SK-N-SH (cell line): Measurements from ENCODE around the gene CCDC15. TPM values are rescaled to one million over a fixed set of nuclear protein-coding genes. Genes with fewer than 3 reads are reported as not detected.

ENCODE experiments used
- CTCF ChIA-PET: fragments of 300-600, 350-600 bp; formaldehyde crosslinking; extraction: SDS; loops from one replicate; lab custom pipeline; 2021; lab: Yijun Ruan, JAX
- POLR2A ChIA-PET: fragments of 350-600 bp; sonication (Branson Sonifier 250); formaldehyde crosslinking; extraction: SDS; loops from one replicate; lab custom pipeline; 2020; ENCODE audit warnings: antibody characterized with exemption, inconsistent platforms; lab: Yijun Ruan, JAX
- DNase-seq: peaks from one replicate; pipeline ENCODE4 v3.0.0; 2012
- H2AFZ ChIP-seq: fragments of 200-600 bp; sonication (generic); 2 replicates; pipeline ENCODE4 v1.8.1; 2016; ENCODE audit warnings: antibody characterized with exemption, mild to moderate bottlenecking, low read depth
- H3F3A ChIP-seq: fragments of 200-600 bp; sonication (generic); replicated peaks from 2 replicates; pipeline ENCODE3; 2016; ENCODE audit warnings: antibody characterized with exemption, mild to moderate bottlenecking; ENCODE audit not compliant: insufficient read depth
- H3K27ac ChIP-seq, 2 experiments: fragments of 200-500 bp in 1 of 2; fragments of 200-600 bp in 1 of 2; sonication (Bioruptor generic) in 1 of 2; sonication (generic), shearing (Covaris generic) in 1 of 2; 2 replicates each; pipeline versions ENCODE4 v1.5.1 to v1.6.1; 2014 to 2016; ENCODE audit warnings: low read depth in 2 of 2, inconsistent platforms in 1 of 2, low read length in 1 of 2, mild to moderate bottlenecking in 1 of 2, mixed read lengths in 1 of 2
- H3K27me3 ChIP-seq: fragments of 200-600 bp; sonication (generic), shearing (Covaris generic); 2 replicates; pipeline ENCODE4 v1.6.1; 2016; ENCODE audit warnings: mixed run types; ENCODE audit not compliant: insufficient read depth
- H3K36me3 ChIP-seq, 2 experiments: fragments of 200-500 bp in 1 of 2; fragments of 200-600 bp in 1 of 2; sonication (Bioruptor generic) in 1 of 2; sonication (generic) in 1 of 2; replicated peaks in 1 of 2; 2 replicates each; pipeline versions ENCODE3 to v1.5.1; 2014 to 2016; ENCODE audit warnings: low read length in 1 of 2, mild to moderate bottlenecking in 1 of 2; ENCODE audit not compliant: insufficient read depth in 2 of 2, control insufficient read depth in 1 of 2
- H3K4me1 ChIP-seq, 2 experiments: fragments of 200-500 bp in 1 of 2; fragments of 200-600 bp in 1 of 2; sonication (Bioruptor generic) in 1 of 2; sonication (generic), shearing (Covaris generic) in 1 of 2; 2 replicates each; pipeline versions ENCODE4 v1.5.1 to v1.6.1; 2014 to 2016; ENCODE audit warnings: low read depth in 1 of 2, low read length in 1 of 2, mixed run types in 1 of 2; ENCODE audit not compliant: insufficient read depth in 2 of 2, control insufficient read depth in 1 of 2
- H3K4me2 ChIP-seq: fragments of 200-600 bp; sonication (generic), shearing (Covaris generic); 2 replicates; pipeline ENCODE4 v1.6.1; 2017; ENCODE audit warnings: mixed run types
- H3K4me3 ChIP-seq, 2 experiments: fragments of 200-500 bp in 1 of 2; fragments of 200-600 bp in 1 of 2; sonication (Bioruptor generic) in 1 of 2; sonication (generic), shearing (Covaris generic) in 1 of 2; 2 replicates each; pipeline versions ENCODE4 v1.5.1 to v1.8.1; 2014 to 2016; ENCODE audit warnings: low read depth in 2 of 2, inconsistent platforms in 1 of 2, low read length in 1 of 2, mild to moderate bottlenecking in 1 of 2, mixed read lengths in 1 of 2, moderate library complexity in 1 of 2
- H3K79me2 ChIP-seq: fragments of 200-600 bp; sonication (generic); 2 replicates; pipeline ENCODE4 v1.8.1; 2017; ENCODE audit warnings: mild to moderate bottlenecking; ENCODE audit not compliant: insufficient read depth
- H3K9ac ChIP-seq: fragments of 200-600 bp; sonication (generic); 2 replicates; pipeline ENCODE4 v1.6.1; 2017; ENCODE audit warnings: mixed run types
- H3K9me2 ChIP-seq: fragments of 200-600 bp; sonication (generic); 2 replicates; pipeline ENCODE4 v1.6.1; 2017; ENCODE audit warnings: mixed run types
- H3K9me3 ChIP-seq: fragments of 200-600 bp; sonication (generic); 2 replicates; pipeline ENCODE4 v1.6.1; 2017; ENCODE audit warnings: mixed run types, mild to moderate bottlenecking, moderate library complexity
- H4K20me1 ChIP-seq: fragments of 200-600 bp; sonication (generic); 2 replicates; pipeline ENCODE4 v1.6.1; 2017; ENCODE audit warnings: mild to moderate bottlenecking, mixed run types; ENCODE audit not compliant: insufficient read depth
- CTCF ChIP-seq: fragments of 200-600 bp; sonication (generic); IDR thresholded peaks from 2 replicates; pipeline ENCODE4 v1.6.1; 2017; ENCODE audit warnings: antibody characterized with exemption, mild to moderate bottlenecking, moderate library complexity
- ELF1 ChIP-seq: IDR thresholded peaks from 2 replicates; pipeline ENCODE4 v1.4.0; 2012
- EP300 ChIP-seq, 2 experiments: IDR thresholded peaks; 2 replicates each; pipeline versions ENCODE4 v1.4.0 to v1.6.1; 2012; ENCODE audit warnings: borderline replicate concordance in 1 of 2, low read depth in 1 of 2, low read length in 1 of 2
- FOXJ3 ChIP-seq: sonication (generic); formaldehyde crosslinking; IDR thresholded peaks from 2 replicates; pipeline ENCODE4 v1.5.1; 2020; ENCODE audit warnings: mild to moderate bottlenecking, missing genetic modification reagents
- FOXM1 ChIP-seq: IDR thresholded peaks from 2 replicates; pipeline ENCODE4 v1.4.0; 2012; ENCODE audit warnings: low read depth, mild to moderate bottlenecking
- GABPA ChIP-seq: IDR thresholded peaks from 2 replicates; pipeline ENCODE4 v1.4.0; 2012; ENCODE audit warnings: low read depth, mild to moderate bottlenecking
- GATA2 ChIP-seq: sonication (generic); formaldehyde crosslinking; IDR thresholded peaks from 2 replicates; pipeline ENCODE4 v1.5.0; 2020; ENCODE audit warnings: mild to moderate bottlenecking, missing genetic modification reagents
- JUND ChIP-seq: IDR thresholded peaks from 2 replicates; pipeline ENCODE4 v1.4.0; 2012
- MAX ChIP-seq: IDR thresholded peaks from 2 replicates; pipeline ENCODE4 v1.4.0; 2012; ENCODE audit warnings: low read depth
- NRF1 ChIP-seq: IDR thresholded peaks from 2 replicates; pipeline ENCODE4 v1.6.1; 2012; ENCODE audit warnings: low read depth, mild to moderate bottlenecking, low read length
- PBX3 ChIP-seq: IDR thresholded peaks from 2 replicates; pipeline ENCODE4; 2012
- POLR2AphosphoS5 ChIP-seq: IDR thresholded peaks from 2 replicates; pipeline ENCODE4 v1.6.1; 2012; ENCODE audit warnings: low read depth, low read length
- RFX5 ChIP-seq: IDR thresholded peaks from 2 replicates; pipeline ENCODE4 v1.6.1; 2012; ENCODE audit warnings: mild to moderate bottlenecking, improper control_type of control experiment, low read length
- SMC3 ChIP-seq: IDR thresholded peaks from 2 replicates; pipeline ENCODE4 v1.6.1; 2012; ENCODE audit warnings: low read depth, low read length, improper control_type of control experiment
- TAF1 ChIP-seq: IDR thresholded peaks from 2 replicates; pipeline ENCODE4 v1.6.1; 2012; ENCODE audit warnings: low read depth, mild to moderate bottlenecking, low read length, moderate library complexity, borderline replicate concordance
- TCF12 ChIP-seq: IDR thresholded peaks from 2 replicates; pipeline ENCODE4 v1.4.0; 2012
- USF1 ChIP-seq: IDR thresholded peaks from 2 replicates; pipeline ENCODE4 v1.4.0; 2012; ENCODE audit warnings: low read depth, borderline replicate concordance
- YY1 ChIP-seq: IDR thresholded peaks from 2 replicates; pipeline ENCODE4 v1.4.0; 2012; ENCODE audit warnings: low read depth, mild to moderate bottlenecking
- WGBS: methylation state at CpG from one replicate; pipeline ENCODE4 v1.1.6; 2017; ENCODE audit warnings: low lambda C conversion rate; 5-methylcytosine and 5-hydroxymethylcytosine counted together
- polyA plus RNA-seq, 3 experiments: library from polyadenylated mRNA; depleted of rRNA; stranded (reverse); fragments of >200 nt; gene quantifications; 2 replicates each; pipeline ENCODE4 v1.2.3, GENCODE V29; 2012

Gene CCDC15
- polyA plus RNA-seq, 1 of the 3 experiments (the other 2 are of a cell fraction): 0.69 TPM

GRCh38 chr11:124977006-124977405, 23.0 kb downstream of the CCDC15 start:
- no peak for DNase-seq
- no peak overlapping the region for H3K4me3 ChIP-seq
- H3F3A ChIP-seq: peaks cover 7% of the 10 kb centered on the region
- H3K9ac ChIP-seq: no peak overlapping the region
- ChIA-PET CTCF (interaction anchor here (2.0 kb wide), 1 partner anchor 369 kb away, joined by 5 read pairs; no protein-coding TSS in a partner anchor), POLR2A (no interaction called here)
- H3K4me1 ChIP-seq: no peaks in the 10 kb centered on the region
- no peak overlapping the region for H3K27ac ChIP-seq
- no peaks in the 10 kb centered on the region for H3K79me2 ChIP-seq
- WGBS: 81% methylated on average over 2 of the region's 2 CpGs
- no peaks in the 10 kb centered on the region for H3K27me3 ChIP-seq
- no peak for TF ChIP-seq TAF1
- TF ChIP-seq FOXJ3 (CRISPR knock-in tag): no peak
- TF ChIP-seq GABPA: no peak
- no peak for TF ChIP-seq RFX5
- TF ChIP-seq USF1: no peak
- no peak for TF ChIP-seq TCF12
- no peak for TF ChIP-seq EP300 (IDR thresholded peaks at IDR 0.05; ENCODE audit: borderline replicate concordance in 1 of 2, low read depth in 1 of 2, low read length in 1 of 2)
- no peak for TF ChIP-seq SMC3
- 0 out of 2 replicates have a peak, but pooled peaks cover 1% of the 10 kb centered on the region for H3K9me3 ChIP-seq
- no peaks in the 10 kb centered on the region for H4K20me1 ChIP-seq
- no peaks in the 10 kb centered on the region for H3K9me2 ChIP-seq
- H3K4me2 ChIP-seq: no peak overlapping the region
- no peaks in the 10 kb centered on the region for H3K36me3 ChIP-seq
- no peak overlapping the region for H2AFZ ChIP-seq

- H3K4me2 ChIP-seq: no peak overlapping the region
- no peaks in the 10 kb centered on the region for H3K27me3 ChIP-seq
- H2AFZ ChIP-seq: no peak overlapping the region
- peaks cover 5% of the 10 kb centered on the region; the same call in 1 of the 2 replicates for H3K9me3 ChIP-seq
- no peaks in the 10 kb centered on the region for H3K4me1 ChIP-seq
- no peaks in the 10 kb centered on the region for H3K79me2 ChIP-seq
- no peak for DNase-seq
- H4K20me1 ChIP-seq: no peaks in the 10 kb centered on the region
- no peak overlapping the region for H3K9ac ChIP-seq
- no peak overlapping the region for H3K4me3 ChIP-seq
- H3K36me3 ChIP-seq: no peaks in the 10 kb centered on the region
- no peak overlapping the region for H3K27ac ChIP-seq
- CTCF ChIA-PET: interaction anchor here (2.0 kb wide), 1 partner anchor 367 kb away, joined by 5 read pairs; no protein-coding TSS in a partner anchor
- WGBS: 77% methylated on average over 2 of the region's 2 CpGs
- TF ChIP-seq ELF1 (no peak), TAF1 (no peak)
- peaks cover 7% of the 10 kb centered on the region for H3F3A ChIP-seq
- POLR2A ChIA-PET: no interaction called here
- no peaks in the 10 kb centered on the region for H3K9me2 ChIP-seq
Observed at GRCh38 chr11:124978316-124978715, 24.3 kb downstream of the CCDC15 start.

GRCh38 chr11:124982043-124982442, 28.0 kb downstream of the CCDC15 start:
- no peaks in the 10 kb centered on the region for H3K4me1 ChIP-seq
- H3K27ac ChIP-seq: no peak overlapping the region
- H3F3A ChIP-seq: no peaks in the 10 kb centered on the region
- H3K4me3 ChIP-seq: no peak overlapping the region
- H3K4me2 ChIP-seq: no peak overlapping the region
- DNase-seq: no peak
- H3K36me3 ChIP-seq: no peaks in the 10 kb centered on the region
- no peaks in the 10 kb centered on the region for H4K20me1 ChIP-seq
- no peak overlapping the region for H2AFZ ChIP-seq
- no peak overlapping the region for H3K9ac ChIP-seq
- H3K9me2 ChIP-seq: no peaks in the 10 kb centered on the region
- ChIA-PET CTCF (no interaction called here), POLR2A (no interaction called here)
- no peaks in the 10 kb centered on the region for H3K79me2 ChIP-seq
- peaks cover 5% of the 10 kb centered on the region; the same call in 1 of the 2 replicates for H3K9me3 ChIP-seq
- H3K27me3 ChIP-seq: no peaks in the 10 kb centered on the region
- TF ChIP-seq MAX (no peak), JUND (no peak), PBX3 (no peak), RFX5 (no peak), GATA2 (CRISPR knock-in tag) (no peak), NRF1 (no peak), TAF1 (no peak), POLR2AphosphoS5 (no peak), FOXM1 (no peak), CTCF (no peak), YY1 (no peak)
